NOMO-1 (cell line): ENCODE data around the gene ARMCX6.
"Not testable (repeated sequence)": the region's sequence is repeated elsewhere in the genome, so short reads cannot be mapped to it uniquely, and the experiment has no call there.

Experiments
- DNase-seq, 2 experiments: peaks; one replicate each; lab custom pipeline; 2025; ENCODE audit not compliant: unreplicated experiment in 2 of 2; lab: John Stamatoyannopoulos, UW

ARMCX6 gene

DNA sequence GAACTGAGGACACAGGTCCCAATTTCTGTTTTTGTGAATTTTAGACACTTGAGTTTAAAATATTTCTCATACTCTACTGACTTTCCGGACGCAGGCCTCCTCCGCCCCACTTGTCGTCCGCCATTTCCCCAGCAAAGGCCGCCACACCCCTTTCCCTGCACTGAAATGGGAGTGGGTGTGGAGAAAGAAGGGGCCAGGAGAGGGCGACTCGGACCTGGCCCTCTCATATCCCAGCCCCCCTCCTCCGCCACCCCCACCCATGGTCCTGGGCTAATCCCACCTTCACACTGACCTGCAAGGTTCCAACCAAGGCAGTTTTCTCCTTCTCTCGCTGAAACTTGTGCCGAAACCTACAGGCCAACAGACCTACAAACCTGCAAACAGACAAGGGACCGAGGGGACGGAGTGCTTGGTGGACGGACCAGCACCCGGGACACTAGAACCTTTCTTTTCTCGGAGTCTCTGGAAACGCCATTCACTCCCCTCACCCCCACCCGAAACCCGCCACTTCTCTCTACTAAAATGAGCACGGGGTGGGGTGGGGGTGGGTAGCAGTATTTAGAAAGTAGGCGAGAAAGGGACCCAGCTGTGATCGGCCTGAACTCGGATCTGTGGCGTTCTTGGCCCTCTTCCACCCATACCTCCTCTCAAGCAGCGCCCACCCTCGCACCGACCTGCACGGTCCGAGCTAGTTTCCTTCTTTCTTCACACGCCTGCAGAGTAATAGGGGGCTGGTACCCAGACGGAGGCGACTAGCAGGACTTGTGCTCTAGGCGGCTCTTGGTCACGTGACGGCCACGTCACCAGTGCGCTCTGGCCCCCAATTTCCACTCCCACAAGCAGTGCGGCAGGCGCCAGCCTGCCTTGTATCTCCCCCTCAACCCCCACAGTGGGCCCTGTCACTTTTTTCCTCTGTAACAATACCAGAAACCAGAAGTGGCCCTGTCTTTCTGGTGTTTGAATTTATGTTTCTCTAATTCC, at the start of gene ARMCX6:
TSS of gene ARMCX6 (minus strand) at position 790 of the 981 bp plus-strand sequence. CDS start 1,380 bp downstream, outside the sequence.
- DNase-seq, result peak; percentile 59 to 71

DNA sequence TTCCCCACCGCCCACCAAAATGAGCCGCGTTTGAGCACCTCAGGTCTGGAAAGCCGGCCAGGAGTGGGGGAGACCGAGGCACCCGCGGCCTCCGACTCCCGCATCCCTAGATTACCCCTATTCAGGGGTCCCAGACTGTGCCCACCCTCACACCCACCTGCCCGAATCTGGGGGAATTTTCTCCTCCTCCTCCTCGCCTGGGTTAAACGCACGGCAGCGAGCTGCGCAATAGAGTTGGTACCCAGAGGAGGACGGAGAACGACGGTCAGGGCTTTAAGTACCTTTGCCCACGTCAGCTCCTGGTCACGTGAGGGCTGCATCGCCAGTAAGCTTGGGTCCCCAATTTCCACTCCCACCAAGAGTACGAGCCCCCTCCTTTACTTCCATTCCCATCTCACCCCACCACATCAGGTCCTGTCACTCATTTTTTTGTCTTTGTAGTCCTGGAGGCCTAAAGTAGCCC, 41.8 kb upstream of the ARMCX6 start, which contains the start of gene ARMCX2:
TSS of gene ARMCX2 (minus strand) at position 250 of the 463 bp plus-strand sequence. CDS start 2,262 bp downstream, outside the sequence.
- DNase-seq, result no peak

DNA sequence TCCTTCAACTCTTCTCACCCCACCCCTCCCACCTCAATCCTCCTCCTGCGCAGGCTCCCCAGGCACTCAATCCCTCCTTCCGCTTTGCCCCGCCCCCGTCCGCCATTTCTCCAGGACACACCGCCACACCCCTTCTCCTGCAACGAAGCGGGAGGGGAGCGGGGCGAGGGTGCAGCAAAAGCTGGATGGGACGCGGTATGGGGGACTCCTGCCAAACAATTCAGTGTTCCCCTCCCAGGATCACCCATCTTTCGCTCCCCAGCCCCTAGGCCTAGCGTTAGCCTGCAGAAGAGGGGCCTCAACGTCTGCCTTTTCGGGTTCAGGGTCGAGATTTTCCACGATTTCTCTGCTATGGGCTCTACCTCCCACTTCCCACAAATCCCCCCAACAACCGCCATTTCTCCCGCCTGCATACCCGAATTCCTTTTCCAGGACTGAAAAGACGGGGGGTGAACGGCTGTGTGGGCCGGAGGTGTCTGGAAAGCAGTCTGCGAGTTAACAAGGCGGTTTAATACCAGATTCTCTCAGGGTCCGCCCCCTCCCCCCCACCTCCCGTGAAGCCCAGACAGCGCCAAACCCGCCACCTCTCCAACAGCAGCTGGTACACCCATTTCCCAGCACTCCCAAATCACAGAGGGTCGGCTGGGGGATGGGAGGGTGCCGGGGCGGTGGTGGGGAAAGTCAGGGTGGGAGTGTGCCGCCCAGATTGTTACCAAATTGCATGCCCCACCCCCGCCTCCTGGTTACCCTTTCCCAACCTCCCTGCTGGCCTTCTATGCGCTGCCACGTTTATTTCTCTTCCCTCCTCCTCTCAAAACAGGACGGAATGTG, 41.1 kb upstream of the ARMCX6 start:
- DNase-seq, result peak; percentile 11 to 29

DNA sequence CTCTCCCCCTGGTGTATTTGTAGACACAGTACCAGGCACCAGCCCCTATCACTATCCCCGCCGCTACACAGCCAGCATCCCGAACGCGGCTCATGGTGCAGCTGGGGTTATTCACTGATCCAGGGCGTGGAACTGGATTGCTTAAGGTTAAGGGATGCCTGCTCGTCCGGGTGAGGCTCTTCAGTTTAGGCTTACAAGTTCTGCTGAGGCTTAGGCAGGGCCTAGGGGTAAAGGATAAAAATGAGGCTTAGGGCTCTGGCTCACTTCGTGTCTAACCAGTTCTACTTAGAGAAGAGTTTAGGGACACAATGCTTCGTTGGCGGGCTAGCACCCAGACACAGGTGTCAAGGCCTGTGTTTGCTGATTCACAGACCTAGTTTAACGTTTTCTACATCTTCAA, 39.7 kb upstream of the ARMCX6 start:
- no peak for DNase-seq

DNA sequence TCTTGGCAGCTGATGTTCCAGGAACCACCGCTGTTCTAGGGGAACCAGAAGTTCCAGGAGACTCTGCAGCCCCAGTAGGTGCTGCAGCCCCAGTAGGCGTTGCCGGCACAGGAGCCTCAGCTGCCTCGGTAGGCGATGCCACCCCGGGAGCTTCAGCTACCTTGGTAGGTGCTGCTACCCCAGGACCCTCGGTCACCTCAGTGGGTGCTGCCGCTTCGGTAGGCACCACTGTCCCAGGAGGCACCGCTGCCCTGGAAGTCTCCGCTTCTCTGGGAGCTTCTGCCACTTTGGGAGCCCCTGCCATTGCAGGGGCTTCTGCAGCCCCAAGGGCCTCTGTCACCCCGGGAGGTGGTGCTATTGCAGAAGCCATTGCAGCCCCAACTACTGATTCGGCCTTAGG, 39.0 kb upstream of the ARMCX6 start:
- no peak for DNase-seq

DNA sequence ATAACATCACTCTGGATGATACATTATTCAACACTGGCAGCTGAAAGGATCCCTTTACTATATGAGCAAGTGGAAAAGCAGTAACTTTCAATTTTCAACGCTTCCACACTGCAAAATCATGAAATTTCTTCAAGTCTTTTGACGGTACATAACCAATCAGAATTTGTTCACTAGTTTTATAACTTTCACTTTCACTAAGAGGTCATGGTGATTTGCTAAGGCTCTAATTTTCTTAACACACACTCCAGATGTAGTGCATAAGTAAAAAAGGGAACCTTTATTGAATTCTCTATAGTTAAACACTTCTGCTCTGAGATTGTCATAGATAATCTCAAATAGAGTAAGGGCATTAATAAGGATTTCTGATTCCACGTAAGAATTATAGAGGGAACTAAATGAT, 37.7 kb upstream of the ARMCX6 start:
- peak in 1 of 2 experiments; percentile 35 for DNase-seq

DNA sequence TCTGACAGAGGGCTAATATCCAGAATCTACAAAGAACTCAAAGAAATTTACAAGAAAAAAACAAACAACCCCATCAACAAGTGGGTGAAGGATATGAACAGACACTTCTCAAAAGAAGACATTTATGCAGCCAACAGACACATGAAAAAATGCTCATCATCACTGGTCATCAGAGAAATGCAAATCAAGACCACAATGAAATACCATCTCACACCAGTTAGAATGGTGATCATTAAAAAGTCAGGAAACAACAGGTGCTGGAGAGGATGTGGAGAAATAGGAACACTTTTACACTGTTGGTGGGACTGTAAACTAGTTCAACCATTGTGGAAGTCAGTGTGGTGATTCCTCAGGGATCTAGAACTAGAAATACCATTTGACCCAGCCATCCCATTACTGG, 29.9 kb upstream of the ARMCX6 start:
- DNase-seq, result not testable (repeated sequence)

DNA sequence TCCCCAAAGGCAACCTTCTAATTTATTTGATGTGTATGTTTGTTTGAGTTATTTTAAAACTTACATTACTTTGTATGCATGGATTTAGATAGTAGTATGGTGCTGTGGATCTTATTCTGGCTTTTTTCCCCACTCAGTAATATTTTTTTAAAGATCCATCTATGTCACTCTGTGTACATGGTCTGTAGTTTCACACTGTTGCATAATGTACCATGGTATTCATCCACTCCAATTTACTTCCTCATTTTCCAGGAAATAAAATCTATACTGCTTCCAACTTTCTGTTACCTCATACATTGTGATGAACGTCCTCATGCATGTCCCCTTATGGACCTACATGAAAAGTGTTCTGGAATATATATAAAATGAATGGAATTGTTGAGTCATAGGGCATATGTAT, 24.3 kb upstream of the ARMCX6 start:
- DNase-seq, result peak in 1 of 2 experiments; percentile 20

DNA sequence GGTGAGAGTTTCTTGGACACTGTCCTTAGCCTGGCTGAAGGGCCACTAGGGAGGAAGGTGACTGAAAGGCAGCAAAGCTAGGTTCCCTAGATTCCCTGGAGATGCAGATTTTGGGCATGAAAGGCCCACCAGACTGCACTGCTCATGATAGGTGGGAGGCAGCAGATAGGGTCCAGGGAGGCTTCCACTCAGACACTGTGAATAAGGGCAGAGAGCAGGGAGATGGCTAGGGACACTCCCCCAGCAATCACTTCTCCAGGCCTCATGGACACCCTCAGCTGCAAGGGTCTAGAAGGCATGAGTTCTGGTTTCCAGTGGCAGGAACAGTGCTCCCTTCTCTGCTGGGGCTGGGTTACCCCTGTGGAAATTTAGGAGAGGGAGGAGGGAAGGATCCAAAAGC, 21.8 kb upstream of the ARMCX6 start:
- no peak for DNase-seq

DNA sequence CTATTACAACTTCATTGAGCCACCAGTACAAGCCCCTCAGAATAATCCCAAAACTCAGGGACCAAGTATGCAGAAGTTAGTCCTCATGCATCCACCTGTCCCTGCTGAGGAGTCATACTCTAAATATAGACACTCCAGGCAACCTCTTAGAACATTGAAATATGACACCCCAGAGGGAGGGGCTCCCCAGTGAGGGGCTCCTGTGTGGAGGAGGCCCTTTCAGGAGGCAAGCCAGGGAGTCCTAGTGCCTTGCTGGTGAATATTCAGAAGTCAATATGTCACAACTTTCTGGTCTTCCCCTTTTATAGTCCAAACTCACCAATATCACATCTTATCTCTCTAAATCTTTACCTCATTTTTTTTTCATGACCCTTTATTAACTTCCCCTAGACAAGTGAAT, 1.6 kb upstream of the ARMCX6 start:
- no peak for DNase-seq

DNA sequence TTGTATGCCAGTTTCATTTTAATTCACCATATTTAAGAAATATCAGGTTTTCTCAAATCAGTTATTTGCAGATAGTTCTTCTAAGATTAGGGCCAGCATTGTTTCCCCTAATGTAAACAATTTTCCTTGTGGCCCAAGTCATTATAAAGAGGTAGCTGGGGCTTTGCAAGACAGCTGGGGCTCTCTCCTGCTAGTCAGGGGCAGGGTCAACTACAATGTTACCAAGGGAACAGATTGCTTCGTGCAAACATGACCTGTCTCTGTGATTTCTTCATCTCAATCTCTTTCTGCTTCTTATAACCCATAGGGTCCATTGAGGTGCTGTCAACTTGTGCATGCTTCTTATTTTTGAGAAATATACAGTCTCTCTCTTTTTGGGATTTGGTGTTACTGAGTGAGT, 12.1 kb downstream of the ARMCX6 start:
- DNase-seq, result no peak

DNA sequence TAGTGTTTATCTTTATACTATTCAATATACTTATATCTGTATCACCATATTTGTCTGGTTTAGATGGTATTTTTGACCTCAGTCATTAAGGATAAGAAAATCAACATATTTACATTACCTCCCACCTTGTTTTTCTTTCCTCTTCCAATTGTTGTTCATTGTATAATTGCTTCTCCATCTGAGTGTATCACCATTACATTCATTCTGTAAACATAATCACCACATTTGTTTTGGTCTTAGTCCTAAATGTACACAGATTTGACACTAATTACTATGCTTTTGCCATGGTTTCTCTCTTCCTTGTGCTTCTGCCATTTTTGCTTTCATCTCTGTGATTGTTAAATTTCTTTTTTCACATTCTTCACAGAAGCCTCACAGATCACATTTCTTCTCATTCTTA, 12.7 kb downstream of the ARMCX6 start:
- no peak for DNase-seq

DNA sequence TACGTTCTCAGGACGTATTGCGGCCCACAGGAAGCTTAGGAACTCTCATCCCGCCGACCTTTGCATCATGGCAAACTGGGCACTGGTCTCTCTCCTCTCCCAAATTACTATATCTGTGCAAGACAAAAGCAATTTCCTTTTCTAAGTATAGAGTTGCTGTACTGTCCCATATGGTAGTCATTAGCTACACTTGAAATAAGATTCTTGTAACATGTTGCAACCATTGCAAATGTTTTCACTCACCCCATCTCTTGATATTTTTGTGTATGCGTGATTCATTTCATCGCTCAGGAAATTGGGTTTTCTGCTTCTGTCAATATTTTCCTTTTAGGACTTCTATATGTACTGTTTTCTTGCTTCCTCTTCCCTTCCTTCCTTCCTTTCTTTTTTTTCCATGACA, 15.7 kb downstream of the ARMCX6 start:
- no peak for DNase-seq

DNA sequence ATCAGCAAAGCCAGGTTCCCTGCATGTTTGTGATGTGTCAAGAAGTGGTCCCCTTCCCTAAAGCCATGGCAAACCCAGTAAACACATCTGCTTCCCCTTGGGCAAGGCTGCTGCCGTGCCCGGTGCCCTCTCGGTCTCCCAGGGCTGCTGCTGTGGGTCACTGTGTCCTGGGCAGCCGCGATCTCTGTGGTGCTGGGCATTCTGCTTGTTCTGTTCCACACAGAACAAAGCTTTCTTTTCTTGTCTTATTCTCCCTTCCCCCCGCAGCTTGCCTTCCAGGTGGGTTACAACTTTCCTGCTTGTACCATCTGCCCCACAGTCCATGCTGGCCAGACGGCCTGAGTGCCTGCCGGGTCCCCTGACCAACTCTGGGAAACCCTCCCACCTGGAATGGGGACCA, 18.2 kb downstream of the ARMCX6 start:
- not testable (repeated sequence) for DNase-seq

DNA sequence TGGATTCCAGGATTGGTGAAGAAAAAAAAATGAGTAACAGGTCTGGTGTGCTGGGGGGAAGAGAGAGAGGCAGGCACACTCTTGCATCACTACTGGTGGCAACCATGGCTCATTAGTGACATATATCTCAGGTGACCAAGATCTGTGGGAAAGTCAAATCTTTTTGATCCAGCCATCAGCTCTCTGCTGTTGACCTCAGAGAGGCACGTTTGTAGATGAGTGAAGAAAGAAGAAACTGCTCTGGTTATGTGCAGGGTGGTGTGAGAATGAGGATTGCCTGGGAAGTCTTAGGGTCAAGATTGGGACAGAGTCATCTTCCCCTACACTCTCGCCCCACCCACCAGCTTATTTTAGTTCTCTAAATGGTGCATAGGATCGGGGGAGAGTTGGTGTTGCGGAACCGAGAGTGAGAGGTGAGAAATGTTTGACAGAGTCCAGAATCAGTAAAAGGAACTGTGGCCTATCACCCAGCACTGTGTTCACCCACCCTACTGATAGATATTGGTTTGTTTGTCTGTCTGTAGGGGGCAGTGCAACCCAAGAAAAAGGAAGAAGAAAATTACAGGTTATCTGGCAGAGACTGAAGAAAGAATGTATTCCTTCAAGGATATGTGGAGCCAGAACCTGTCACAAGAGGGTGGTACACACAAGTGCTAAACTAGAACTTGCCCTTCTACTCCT, 21.9 kb downstream of the ARMCX6 start:
- peak; percentile 58 to 76 for DNase-seq
